Esophagus squamous epithelium (tissue), 4 donors: ENCODE results near the gene CATSPER3.

Experiments
- CTCF ChIP-seq, 6 experiments: fragments of 450-650 bp in 4 of 6; fragments of 200-600 bp in 2 of 6; sonication (generic) in 2 of 6; IDR thresholded peaks; one replicate each; pipeline ENCODE4 v1.5.1; 2016 to 2019; ENCODE audit warnings: antibody characterized with exemption in 6 of 6, mild to moderate bottlenecking in 4 of 6, moderate library complexity in 4 of 6
- POLR2A ChIP-seq, 4 donors: fragments of 450-650 bp; IDR thresholded peaks; one replicate each; pipeline ENCODE4 v1.6.1; 2017; ENCODE audit warnings: antibody characterized with exemption in 4 of 4, mild to moderate bottlenecking in 4 of 4, moderate library complexity in 3 of 4

GRCh38 chr5:135004376-135004775, 36.7 kb downstream of the CATSPER3 start:
- TF ChIP-seq CTCF (IDR thresholded peaks at IDR 0.05) (no peak), POLR2A (IDR thresholded peaks at IDR 0.05) (no peak)
